Measurements from ENCODE around the gene LFNG. TPM values are rescaled to one million over a fixed set of nuclear protein-coding genes. Genes with fewer than 3 reads are reported as not detected.

The LFNG gene
- total and polyA plus RNA-seq, 7 donors, result 1.3 to 3.0 (median 2.4) TPM

GRCh38 chr7:2499181-2499580, 20.4 kb upstream of the LFNG start:
- no peak for TF ChIP-seq CTCF (IDR thresholded peaks at IDR 0.05)
- intact Hi-C loops (cut with DNase I), result no loop called here
- no peak for ATAC-seq
- no peak for DNase-seq
- WGBS, 3 donors, result 80 to 81% (median 81%) methylated on average over 7 of the region's 7 CpGs
- H3K36me3 ChIP-seq (ENCODE audit: insufficient read depth in 1 of 2, low read depth in 1 of 2), result no peaks in the 10 kb centered on the region
- H3K27me3 ChIP-seq (ENCODE audit: insufficient read depth in 3 of 3, low read length in 2 of 3), result peaks cover 0 to 35% (median 6%) of the 10 kb centered on the region in 3 donors
- no peaks in the 10 kb centered on the region for H3K9me3 ChIP-seq
- H3K4me1 ChIP-seq, result no peaks in the 10 kb centered on the region
- no peak overlapping the region for H3K27ac ChIP-seq
- H3K4me3 ChIP-seq, result no peak overlapping the region

GRCh38 chr7:2499719-2500430, 19.7 kb upstream of the LFNG start:
- H3K27ac ChIP-seq, result no peak overlapping the region
- intact Hi-C loops (cut with DNase I), result loop anchor here in 1 of 2 donors (5.0 kb wide), 1 partner anchor 373 kb away; no protein-coding TSS in a partner anchor
- no peak overlapping the region for H3K4me3 ChIP-seq
- no peak for DNase-seq
- no peaks in the 10 kb centered on the region for H3K9me3 ChIP-seq
- no peaks in the 10 kb centered on the region for H3K36me3 ChIP-seq (ENCODE audit: insufficient read depth in 1 of 2, low read depth in 1 of 2)
- H3K4me1 ChIP-seq, result no peaks in the 10 kb centered on the region
- no peak for TF ChIP-seq CTCF (IDR thresholded peaks at IDR 0.05)
- H3K27me3 ChIP-seq (ENCODE audit: insufficient read depth in 3 of 3, low read length in 2 of 3), result peaks cover 0 to 28% (median 6%) of the 10 kb centered on the region in 3 donors
- ATAC-seq, result no peak
- WGBS, 3 donors, result 83 to 89% (median 88%) methylated on average over 25 to 27 of the region's 27 CpGs

GRCh38 chr7:2500701-2501100, 18.9 kb upstream of the LFNG start:
- Histone ChIP-seq H3K4me3 (no peak overlapping the region), H3K27me3 (ENCODE audit: insufficient read depth in 3 of 3, low read length in 2 of 3) (peaks cover 0 to 21% (median 3%) of the 10 kb centered on the region in 3 donors), H3K27ac (no peak overlapping the region), H3K4me1 (no peaks in the 10 kb centered on the region), H3K36me3 (ENCODE audit: insufficient read depth in 1 of 2, low read depth in 1 of 2) (no peaks in the 10 kb centered on the region), H3K9me3 (no peaks in the 10 kb centered on the region)
- no peak for ATAC-seq
- TF ChIP-seq CTCF (IDR thresholded peaks at IDR 0.05), result no peak
- no peak for DNase-seq
- intact Hi-C loops (cut with DNase I), result loop anchor here in 1 of 2 donors (5.0 kb wide), 1 partner anchor 373 kb away; no protein-coding TSS in a partner anchor
- WGBS, 3 donors, result 88 to 92% (median 89%) methylated on average over 12 of the region's 12 CpGs

GRCh38 chr7:2501947-2502646, 17.5 kb upstream of the LFNG start:
- Histone ChIP-seq H3K4me3 (no peak overlapping the region), H3K36me3 (ENCODE audit: insufficient read depth in 1 of 2, low read depth in 1 of 2) (no peaks in the 10 kb centered on the region), H3K4me1 (no peaks in the 10 kb centered on the region), H3K27ac (no peak overlapping the region), H3K9me3 (no peaks in the 10 kb centered on the region), H3K27me3 (ENCODE audit: insufficient read depth in 3 of 3, low read length in 2 of 3) (peaks cover 0 to 11% (median 3%) of the 10 kb centered on the region in 3 donors)
- no peak for TF ChIP-seq CTCF (IDR thresholded peaks at IDR 0.05)
- DNase-seq (no peak), ATAC-seq (no peak)
- intact Hi-C loops (cut with DNase I), result loop anchor here in 1 of 2 donors (5.0 kb wide), 1 partner anchor 375 kb away; no protein-coding TSS in a partner anchor
- 85 to 90% (median 90%) methylated on average over 9 of the region's 9 CpGs for WGBS, 3 donors

Measured in psoas muscle (tissue), 8 donors.